ENCODE measurements around the gene TP53INP2. TPM values are rescaled to one million over a fixed set of nuclear protein-coding genes. Genes with fewer than 3 reads are reported as not detected.

TP53INP2 gene
- total and polyA plus RNA-seq, 2 of the 13 experiments (the other 11 are each of a cell fraction or from before 2014, with no cell fraction given) = 5.2 to 18.8 TPM

DNA sequence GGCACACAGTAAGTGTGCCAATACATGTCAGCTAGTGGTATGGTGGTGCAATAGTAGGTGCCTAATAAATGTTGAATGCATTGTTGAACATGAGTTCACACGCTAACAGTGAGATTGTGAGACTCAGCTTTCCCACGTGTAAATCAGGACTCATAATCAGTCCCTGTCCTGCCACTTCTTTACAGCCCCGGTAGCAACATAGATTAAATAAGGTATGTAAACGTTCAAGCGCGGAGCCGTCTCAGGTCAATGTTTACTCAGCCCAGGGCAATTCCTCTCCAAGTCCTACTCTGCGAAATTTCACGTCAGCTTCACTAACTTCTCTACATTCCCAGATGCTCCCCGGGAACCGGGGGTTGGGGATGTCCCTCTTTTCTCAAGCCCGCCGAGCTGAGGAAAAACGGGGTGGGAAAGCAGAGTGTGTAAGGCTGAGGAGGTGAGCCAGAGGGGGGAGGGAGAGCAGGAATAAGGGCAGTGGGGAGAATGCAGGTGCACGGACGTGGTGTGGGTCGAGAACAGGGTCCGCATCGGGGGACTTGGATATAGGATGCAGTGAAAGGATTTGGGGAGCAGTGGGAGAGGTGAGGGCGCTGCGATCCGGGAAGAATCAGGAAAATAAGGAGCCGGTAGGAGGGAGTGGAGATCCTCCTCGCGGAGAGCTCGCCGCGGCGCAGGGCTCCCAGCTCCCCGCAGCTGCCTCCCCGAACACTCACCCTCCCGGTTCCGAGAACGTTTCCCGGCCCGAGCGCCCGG is 544 bp upstream of the TP53INP2 start (continued):
- TF ChIP-seq BRD4 (CRISPR knock-in tag; IDR thresholded peaks at IDR 0.05) = peak; percentile 71; the same call in 1 of the 2 replicates
- TF ChIP-seq, protein P1, sequence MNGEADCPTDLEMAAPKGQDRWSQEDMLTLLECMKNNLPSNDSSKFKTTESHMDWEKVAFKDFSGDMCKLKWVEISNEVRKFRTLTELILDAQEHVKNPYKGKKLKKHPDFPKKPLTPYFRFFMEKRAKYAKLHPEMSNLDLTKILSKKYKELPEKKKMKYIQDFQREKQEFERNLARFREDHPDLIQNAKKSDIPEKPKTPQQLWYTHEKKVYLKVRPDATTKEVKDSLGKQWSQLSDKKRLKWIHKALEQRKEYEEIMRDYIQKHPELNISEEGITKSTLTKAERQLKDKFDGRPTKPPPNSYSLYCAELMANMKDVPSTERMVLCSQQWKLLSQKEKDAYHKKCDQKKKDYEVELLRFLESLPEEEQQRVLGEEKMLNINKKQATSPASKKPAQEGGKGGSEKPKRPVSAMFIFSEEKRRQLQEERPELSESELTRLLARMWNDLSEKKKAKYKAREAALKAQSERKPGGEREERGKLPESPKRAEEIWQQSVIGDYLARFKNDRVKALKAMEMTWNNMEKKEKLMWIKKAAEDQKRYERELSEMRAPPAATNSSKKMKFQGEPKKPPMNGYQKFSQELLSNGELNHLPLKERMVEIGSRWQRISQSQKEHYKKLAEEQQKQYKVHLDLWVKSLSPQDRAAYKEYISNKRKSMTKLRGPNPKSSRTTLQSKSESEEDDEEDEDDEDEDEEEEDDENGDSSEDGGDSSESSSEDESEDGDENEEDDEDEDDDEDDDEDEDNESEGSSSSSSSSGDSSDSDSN (CRISPR knock-in tag; IDR thresholded peaks at IDR 0.05) = no peak; the same call in 1 of the 2 replicates
- no peak for TF ChIP-seq KAT2B (IDR thresholded peaks at IDR 0.05; ENCODE audit: borderline replicate concordance, low read depth, low read length)
- TF ChIP-seq NR3C1 (CRISPR knock-in tag; IDR thresholded peaks at IDR 0.05) = no peak; the same call in 1 of the 2 replicates
- peak; percentile 29; the same call in 1 of the 2 replicates for TF ChIP-seq RXRA (CRISPR knock-in tag; IDR thresholded peaks at IDR 0.05)
- peak; percentile 62; the same call in 1 of the 2 replicates for TF ChIP-seq SSRP1 (CRISPR knock-in tag; IDR thresholded peaks at IDR 0.05)
- no peak for TF ChIP-seq NR2F1 (CRISPR knock-in tag; IDR thresholded peaks at IDR 0.05)
- no peak; the same call in 1 of the 2 replicates for TF ChIP-seq KLF15 (CRISPR knock-in tag; IDR thresholded peaks at IDR 0.05; ENCODE audit: borderline replicate concordance)
- no peak for TF ChIP-seq DNMT1 (CRISPR knock-in tag; IDR thresholded peaks at IDR 0.05)
- no peak for TF ChIP-seq SNAI1 (CRISPR knock-in tag; IDR thresholded peaks at IDR 0.05; ENCODE audit: borderline replicate concordance)
- TF ChIP-seq ZBTB3 (CRISPR knock-in tag; IDR thresholded peaks at IDR 0.05; ENCODE audit: borderline replicate concordance, low read depth) = no peak
- no peak for TF ChIP-seq ZNF7 (CRISPR knock-in tag; IDR thresholded peaks at IDR 0.05)
- no peak; the same call in 1 of the 2 replicates for TF ChIP-seq ZNF3 (CRISPR knock-in tag; IDR thresholded peaks at IDR 0.05)
- TF ChIP-seq YEATS4 (CRISPR knock-in tag; IDR thresholded peaks at IDR 0.05; ENCODE audit: borderline replicate concordance) = no peak
- TF ChIP-seq KLF11 (CRISPR knock-in tag; IDR thresholded peaks at IDR 0.05) = peak; percentile 86
- no peak for TF ChIP-seq GTF2F1 (IDR thresholded peaks at IDR 0.05; ENCODE audit: low read length)
- no peak for TF ChIP-seq ZNF136 (CRISPR knock-in tag; IDR thresholded peaks at IDR 0.05; ENCODE audit: low read depth)
- no peak for TF ChIP-seq ZFAT (CRISPR knock-in tag; conservative IDR thresholded peaks at IDR 0.05)
- TF ChIP-seq PAWR (CRISPR knock-in tag; IDR thresholded peaks at IDR 0.05; ENCODE audit: borderline replicate concordance) = no peak
- TF ChIP-seq, protein P2, sequence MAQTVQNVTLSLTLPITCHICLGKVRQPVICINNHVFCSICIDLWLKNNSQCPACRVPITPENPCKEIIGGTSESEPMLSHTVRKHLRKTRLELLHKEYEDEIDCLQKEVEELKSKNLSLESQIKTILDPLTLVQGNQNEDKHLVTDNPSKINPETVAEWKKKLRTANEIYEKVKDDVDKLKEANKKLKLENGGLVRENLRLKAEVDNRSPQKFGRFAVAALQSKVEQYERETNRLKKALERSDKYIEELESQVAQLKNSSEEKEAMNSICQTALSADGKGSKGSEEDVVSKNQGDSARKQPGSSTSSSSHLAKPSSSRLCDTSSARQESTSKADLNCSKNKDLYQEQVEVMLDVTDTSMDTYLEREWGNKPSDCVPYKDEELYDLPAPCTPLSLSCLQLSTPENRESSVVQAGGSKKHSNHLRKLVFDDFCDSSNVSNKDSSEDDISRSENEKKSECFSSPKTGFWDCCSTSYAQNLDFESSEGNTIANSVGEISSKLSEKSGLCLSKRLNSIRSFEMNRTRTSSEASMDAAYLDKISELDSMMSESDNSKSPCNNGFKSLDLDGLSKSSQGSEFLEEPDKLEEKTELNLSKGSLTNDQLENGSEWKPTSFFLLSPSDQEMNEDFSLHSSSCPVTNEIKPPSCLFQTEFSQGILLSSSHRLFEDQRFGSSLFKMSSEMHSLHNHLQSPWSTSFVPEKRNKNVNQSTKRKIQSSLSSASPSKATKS (CRISPR knock-in tag; IDR thresholded peaks at IDR 0.05) = no peak; the same call in 1 of the 2 replicates
- TF ChIP-seq DNMT3B (CRISPR knock-in tag; conservative IDR thresholded peaks at IDR 0.05) = no peak
- TF ChIP-seq ZNF451 (CRISPR knock-in tag; IDR thresholded peaks at IDR 0.05) = peak; percentile 66; the same call in 1 of the 2 replicates
- TF ChIP-seq, protein P3, sequence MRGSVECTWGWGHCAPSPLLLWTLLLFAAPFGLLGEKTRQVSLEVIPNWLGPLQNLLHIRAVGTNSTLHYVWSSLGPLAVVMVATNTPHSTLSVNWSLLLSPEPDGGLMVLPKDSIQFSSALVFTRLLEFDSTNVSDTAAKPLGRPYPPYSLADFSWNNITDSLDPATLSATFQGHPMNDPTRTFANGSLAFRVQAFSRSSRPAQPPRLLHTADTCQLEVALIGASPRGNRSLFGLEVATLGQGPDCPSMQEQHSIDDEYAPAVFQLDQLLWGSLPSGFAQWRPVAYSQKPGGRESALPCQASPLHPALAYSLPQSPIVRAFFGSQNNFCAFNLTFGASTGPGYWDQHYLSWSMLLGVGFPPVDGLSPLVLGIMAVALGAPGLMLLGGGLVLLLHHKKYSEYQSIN (CRISPR knock-in tag; IDR thresholded peaks at IDR 0.05; ENCODE audit: borderline replicate concordance) = no peak
- TF ChIP-seq ZNF160 (CRISPR knock-in tag; IDR thresholded peaks at IDR 0.05) = no peak
- 0 out of 2 replicates have a peak, but pooled peaks have one; percentile 51 for TF ChIP-seq CBFB (CRISPR knock-in tag; IDR thresholded peaks at IDR 0.05)
